Transverse colon (tissue), 4 donors: Measurements from ENCODE around the gene PXN. TPM values are rescaled to one million over a fixed set of nuclear protein-coding genes. Genes with fewer than 3 reads are reported as not detected.

Source experiments
- DNase-seq: peaks from one replicate; pipeline ENCODE4 v3.0.0-alpha.2; 2019
- H3K27ac ChIP-seq, 4 donors: fragments of 200-600 bp; sonication (generic); 2 replicates each; pipeline ENCODE4 v1.5.1; 2016 to 2018; ENCODE audit warnings: inconsistent platforms in 4 of 4
- H3K27me3 ChIP-seq: fragments of 200-600 bp; sonication (generic); 2 replicates; pipeline ENCODE4 v1.5.1; 2017; ENCODE audit warnings: inconsistent platforms
- H3K36me3 ChIP-seq, 4 donors: fragments of 200-600 bp; sonication (generic); 2 replicates each; pipeline ENCODE4 v1.5.1; 2017 to 2019; ENCODE audit warnings: inconsistent platforms in 4 of 4
- H3K4me1 ChIP-seq, 4 donors: fragments of 200-600 bp; sonication (generic); 2 replicates each; pipeline ENCODE4 v1.5.1; 2017 to 2020; ENCODE audit warnings: inconsistent platforms in 4 of 4
- H3K4me3 ChIP-seq, 4 donors: fragments of 200-600 bp; sonication (generic); 1 replicate in 1 of 4; 2 replicates in 3 of 4; pipeline versions ENCODE4 v1.5.1 to v1.6.1; 2017 to 2019; ENCODE audit warnings: inconsistent platforms in 4 of 4
- H3K9me3 ChIP-seq, 2 donors: fragments of 200-600 bp; sonication (generic); 2 replicates each; pipeline ENCODE4 v1.5.1; 2017 to 2019; ENCODE audit warnings: inconsistent platforms in 2 of 2
- CTCF ChIP-seq, 5 experiments: fragments of 200-600 bp in 3 of 5; fragments of 450-650 bp in 2 of 5; sonication (generic) in 3 of 5; IDR thresholded peaks; 1 replicate in 2 of 5; 2 replicates in 3 of 5; pipeline ENCODE4 v1.5.1; 2016 to 2017; ENCODE audit warnings: antibody characterized with exemption in 5 of 5, inconsistent platforms in 3 of 5, mild to moderate bottlenecking in 2 of 5, moderate library complexity in 1 of 5
- EP300 ChIP-seq: sonication (generic); formaldehyde crosslinking; IDR thresholded peaks from one replicate; pipeline ENCODE4 v1.6.1; 2017; ENCODE audit warnings: antibody characterized with exemption, low read depth
- POLR2A ChIP-seq: fragments of 450-650 bp; IDR thresholded peaks from one replicate; pipeline ENCODE4 v1.6.1; 2016; ENCODE audit warnings: antibody characterized with exemption, mild to moderate bottlenecking, moderate library complexity
- POLR2AphosphoS5 ChIP-seq, 3 donors: sonication (generic); formaldehyde crosslinking; IDR thresholded peaks; one replicate each; pipeline ENCODE4 v1.6.1; 2016; ENCODE audit warnings: antibody characterized with exemption in 3 of 3
- WGBS, 2 donors: methylation state at CpG; one replicate each; pipeline ENCODE4 v1.1.5; 2018; ENCODE audit warnings: low coverage in 1 of 2; 5-methylcytosine and 5-hydroxymethylcytosine counted together
- in situ Hi-C, 4 donors: fragments of 200-750 bp; cut with MboI; loops; one replicate each; pipeline versions ENCODE4 v1.15.0 to v1.15.1; 2017; ENCODE audit warnings: low sequenced_read_pairs in 3 of 4, low pct_ligation_motif_present in 1 of 4, low pct_unique_long_range_greater_than_20kb in 1 of 4
- intact Hi-C: fragments of 100-400 bp; cut with DNase I; formaldehyde crosslinking; loops from one replicate; pipeline ENCODE4 v1.15.1; 2023; ENCODE audit warnings: low total_unique reads
- total RNA-seq, 4 donors: library from RNA; depleted of rRNA; stranded (reverse); fragments of >200 nt; gene quantifications; one replicate each; pipeline ENCODE4 v1.1.0, GENCODE V29; 2016

The PXN gene
- total RNA-seq, 4 donors from 2014 or later = 101 to 328 (median 198) TPM

GRCh38 chr12:120286768-120287490 lies 21.4 kb upstream of the PXN start:
- H3K36me3 ChIP-seq = no peaks in the 10 kb centered on the region
- no peaks in the 10 kb centered on the region for H3K9me3 ChIP-seq
- in situ Hi-C loops = no loop called here
- no peak for DNase-seq
- no peak overlapping the region for H3K27ac ChIP-seq
- no peak for TF ChIP-seq POLR2A
- WGBS, 2 donors = 62 to 71% methylated on average over 5 to 7 of the region's 7 CpGs
- no peaks in the 10 kb centered on the region for H3K27me3 ChIP-seq
- intact Hi-C loops = no loop called here
- H3K4me1 ChIP-seq = peaks cover 0 to 9% (median 6%) of the 10 kb centered on the region in 4 donors
- H3K4me3 ChIP-seq = no peak overlapping the region

GRCh38 chr12:120284381-120284780 lies 18.9 kb upstream of the PXN start:
- in situ Hi-C loops (no loop called here), intact Hi-C loops (no loop called here)
- no peaks in the 10 kb centered on the region for H3K9me3 ChIP-seq
- no peaks in the 10 kb centered on the region for H3K4me1 ChIP-seq
- DNase-seq = no peak
- WGBS, 2 donors = 53 to 66% methylated on average over 2 to 3 of the region's 3 CpGs
- no peak for TF ChIP-seq CTCF (IDR thresholded peaks at IDR 0.05)
- TF ChIP-seq EP300 = no peak
- no peak for TF ChIP-seq POLR2A
- no peak for TF ChIP-seq POLR2AphosphoS5 (IDR thresholded peaks at IDR 0.05)
- H3K27me3 ChIP-seq = no peaks in the 10 kb centered on the region
- no peaks in the 10 kb centered on the region for H3K36me3 ChIP-seq
- H3K27ac ChIP-seq = no peak overlapping the region
- no peak overlapping the region for H3K4me3 ChIP-seq

GRCh38 chr12:120283318-120283717 lies 17.8 kb upstream of the PXN start:
- Histone ChIP-seq H3K36me3 (no peaks in the 10 kb centered on the region), H3K27me3 (no peaks in the 10 kb centered on the region), H3K27ac (no peak overlapping the region), H3K4me3 (no peak overlapping the region), H3K4me1 (no peaks in the 10 kb centered on the region), H3K9me3 (no peaks in the 10 kb centered on the region)
- intact Hi-C loops = no loop called here
- 70 to 100% methylated on average over 2 to 7 of the region's 7 CpGs for WGBS, 2 donors
- in situ Hi-C loops = no loop called here
- TF ChIP-seq CTCF (IDR thresholded peaks at IDR 0.05) (no peak), EP300 (no peak), POLR2AphosphoS5 (IDR thresholded peaks at IDR 0.05) (no peak)
- no peak for DNase-seq

DNA sequence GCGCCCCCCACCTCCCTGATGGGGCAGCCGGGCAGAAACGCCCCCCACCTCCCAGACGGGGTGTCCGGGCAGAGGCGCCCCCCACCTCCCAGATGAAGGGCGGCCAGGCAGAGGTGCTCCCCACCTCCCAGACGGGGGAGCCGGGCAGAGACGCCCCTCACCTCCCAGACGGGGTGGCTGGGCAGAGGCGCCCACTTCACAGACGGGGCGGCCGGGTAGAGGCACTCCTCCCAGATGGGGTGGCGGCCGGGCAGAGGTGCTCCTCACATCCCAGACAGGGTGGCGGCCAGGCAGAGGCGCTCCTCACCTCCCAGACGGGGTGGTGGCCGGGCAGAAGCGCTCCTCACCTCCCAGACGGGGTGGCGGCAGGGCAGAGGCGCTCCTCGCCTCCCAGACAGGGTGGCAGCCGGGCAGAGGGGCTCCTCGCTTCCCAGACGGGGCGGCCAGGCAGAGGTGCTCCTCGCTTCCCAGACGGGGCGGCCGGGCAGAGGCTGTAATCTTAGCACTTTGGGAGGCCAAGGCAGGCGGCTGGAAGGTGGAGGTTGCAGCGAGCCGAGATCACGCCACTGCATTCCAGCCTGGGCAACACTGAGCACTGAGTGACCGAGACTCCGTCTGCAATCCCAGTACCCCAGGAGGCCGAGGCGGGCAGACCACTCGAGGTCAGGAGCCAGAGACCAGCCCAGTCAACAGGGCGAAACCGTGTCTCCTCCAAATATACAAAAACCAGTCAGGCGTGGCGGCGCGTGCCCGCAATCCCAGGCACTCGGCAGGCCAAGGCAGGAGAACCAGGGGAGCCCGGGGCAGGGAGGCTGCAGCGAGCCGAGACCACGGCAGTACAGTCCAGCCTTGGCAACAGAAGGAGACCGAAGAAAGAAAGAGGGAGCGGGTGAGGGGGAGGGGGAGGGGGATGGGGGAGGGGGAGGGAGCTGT lies 12.9 kb upstream of the PXN start:
- intact Hi-C loops (no loop called here), in situ Hi-C loops (no loop called here)
- H3K36me3 ChIP-seq = no peaks in the 10 kb centered on the region
- no peaks in the 10 kb centered on the region for H3K9me3 ChIP-seq
- TF ChIP-seq EP300 = no peak
- TF ChIP-seq POLR2A = no peak
- no peak for TF ChIP-seq POLR2AphosphoS5 (IDR thresholded peaks at IDR 0.05)
- TF ChIP-seq CTCF (IDR thresholded peaks at IDR 0.05) = no peak
- WGBS, 2 donors = 96% methylated on average over 56 of the region's 57 CpGs; no CpG with 5 or more reads in 1 of the 2 donors
- no peak overlapping the region for H3K27ac ChIP-seq
- DNase-seq = no peak
- H3K4me1 ChIP-seq = no peaks in the 10 kb centered on the region
- H3K27me3 ChIP-seq = no peaks in the 10 kb centered on the region
- H3K4me3 ChIP-seq = no peak overlapping the region
